H1 (cell line): ENCODE measurements around the gene GRM1. TPM values are rescaled to one million over a fixed set of nuclear protein-coding genes. Genes with fewer than 3 reads are reported as not detected.

Experiments
- CHD1 ChIP-seq: IDR thresholded peaks from 2 replicates; pipeline ENCODE4 v1.6.1; 2012; ENCODE audit warnings: low read depth, low read length, improper control_type of control experiment
- E2F6 ChIP-seq: IDR thresholded peaks from 2 replicates; pipeline ENCODE4 v1.6.1; 2012; ENCODE audit warnings: inconsistent platforms
- POLR2A ChIP-seq, 2 experiments: IDR thresholded peaks; 1 replicate in 1 of 2; 2 replicates in 1 of 2; pipeline ENCODE4 v1.6.1; 2011; ENCODE audit warnings: low read depth in 2 of 2, low read length in 2 of 2, mild to moderate bottlenecking in 2 of 2; ENCODE audit errors: control extremely low read depth in 1 of 2
- SIRT6 ChIP-seq: IDR thresholded peaks from one replicate; pipeline ENCODE4 v1.7.1; 2012; ENCODE audit warnings: low read length, inconsistent platforms
- ZNF274 ChIP-seq: IDR thresholded peaks from 2 replicates; pipeline ENCODE4 v1.7.0; 2012; ENCODE audit warnings: low read length, borderline replicate concordance; ENCODE audit errors: extremely low read depth
- polyA plus RNA-seq, 7 experiments: library from polyadenylated mRNA; depleted of rRNA in 3 of 7; stranded (reverse) in 5 of 7; unstranded in 2 of 7; fragments of >200 nt in 5 of 7; fragments of 200-250 nt in 2 of 7; gene quantifications; 1 replicate in 5 of 7; 2 replicates in 1 of 7; 4 replicates in 1 of 7; pipeline versions ENCODE4 v1.2.1 to v1.2.3, GENCODE V29; 2011 to 2013; ENCODE audit warnings: missing spikeins in 2 of 7, mixed read lengths in 2 of 7
- total RNA-seq: library from RNA; stranded (reverse); fragmentation: NEBNext Ultra II Directional; extraction: Animal tissue kit (Norgen Biotek cat#: 25700); gene quantifications from 2 replicates; pipeline ENCODE4 v1.2.1, GENCODE V29; 2021
- TF ChIP-seq, protein P1 (sequence below): IDR thresholded peaks from 2 replicates; pipeline ENCODE4 v1.6.1; 2012; ENCODE audit warnings: inconsistent platforms

The GRM1 gene
- total and polyA plus RNA-seq, 2 of the 8 experiments (the other 6 are each of a cell fraction or from before 2014, with no cell fraction given): 0.15 to 1.3 TPM

DNA sequence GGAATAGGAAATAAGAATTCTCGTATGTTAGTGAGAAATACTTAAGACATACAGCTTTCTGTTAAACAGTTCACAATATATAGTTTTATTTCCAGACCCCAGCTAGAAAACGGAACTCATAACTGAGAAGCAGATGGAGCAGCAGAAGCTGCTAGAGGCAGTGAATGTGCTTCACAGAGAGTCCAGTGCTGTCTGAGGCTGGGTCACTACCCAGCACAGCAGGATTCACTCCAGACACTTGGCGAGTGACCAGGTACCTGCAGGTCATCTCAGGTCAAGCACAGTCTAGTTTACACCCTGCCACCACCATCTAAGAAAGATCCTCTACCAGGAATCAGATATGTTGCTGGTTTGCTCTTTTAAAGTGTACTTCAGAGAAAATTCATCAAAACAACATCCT lies 271.7 kb downstream of the GRM1 start (continued):
- TF ChIP-seq CHD1 (no peak), E2F6 (no peak), ZNF274 (no peak), POLR2A (IDR thresholded peaks at IDR 0.05; ENCODE audit: control extremely low read depth in 1 of 2, low read depth in 2 of 2, low read length in 2 of 2) (no peak), SIRT6 (no peak)
- TF ChIP-seq, protein P1, sequence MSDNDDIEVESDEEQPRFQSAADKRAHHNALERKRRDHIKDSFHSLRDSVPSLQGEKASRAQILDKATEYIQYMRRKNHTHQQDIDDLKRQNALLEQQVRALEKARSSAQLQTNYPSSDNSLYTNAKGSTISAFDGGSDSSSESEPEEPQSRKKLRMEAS: no peak
